ENCODE data around the gene KBTBD8.
A peak's percentile ranks its signal among the peaks of the same experiment; 100 is the strongest.

Gene KBTBD8, protein sequence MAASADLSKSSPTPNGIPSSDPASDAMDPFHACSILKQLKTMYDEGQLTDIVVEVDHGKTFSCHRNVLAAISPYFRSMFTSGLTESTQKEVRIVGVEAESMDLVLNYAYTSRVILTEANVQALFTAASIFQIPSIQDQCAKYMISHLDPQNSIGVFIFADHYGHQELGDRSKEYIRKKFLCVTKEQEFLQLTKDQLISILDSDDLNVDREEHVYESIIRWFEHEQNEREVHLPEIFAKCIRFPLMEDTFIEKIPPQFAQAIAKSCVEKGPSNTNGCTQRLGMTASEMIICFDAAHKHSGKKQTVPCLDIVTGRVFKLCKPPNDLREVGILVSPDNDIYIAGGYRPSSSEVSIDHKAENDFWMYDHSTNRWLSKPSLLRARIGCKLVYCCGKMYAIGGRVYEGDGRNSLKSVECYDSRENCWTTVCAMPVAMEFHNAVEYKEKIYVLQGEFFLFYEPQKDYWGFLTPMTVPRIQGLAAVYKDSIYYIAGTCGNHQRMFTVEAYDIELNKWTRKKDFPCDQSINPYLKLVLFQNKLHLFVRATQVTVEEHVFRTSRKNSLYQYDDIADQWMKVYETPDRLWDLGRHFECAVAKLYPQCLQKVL

DNA sequence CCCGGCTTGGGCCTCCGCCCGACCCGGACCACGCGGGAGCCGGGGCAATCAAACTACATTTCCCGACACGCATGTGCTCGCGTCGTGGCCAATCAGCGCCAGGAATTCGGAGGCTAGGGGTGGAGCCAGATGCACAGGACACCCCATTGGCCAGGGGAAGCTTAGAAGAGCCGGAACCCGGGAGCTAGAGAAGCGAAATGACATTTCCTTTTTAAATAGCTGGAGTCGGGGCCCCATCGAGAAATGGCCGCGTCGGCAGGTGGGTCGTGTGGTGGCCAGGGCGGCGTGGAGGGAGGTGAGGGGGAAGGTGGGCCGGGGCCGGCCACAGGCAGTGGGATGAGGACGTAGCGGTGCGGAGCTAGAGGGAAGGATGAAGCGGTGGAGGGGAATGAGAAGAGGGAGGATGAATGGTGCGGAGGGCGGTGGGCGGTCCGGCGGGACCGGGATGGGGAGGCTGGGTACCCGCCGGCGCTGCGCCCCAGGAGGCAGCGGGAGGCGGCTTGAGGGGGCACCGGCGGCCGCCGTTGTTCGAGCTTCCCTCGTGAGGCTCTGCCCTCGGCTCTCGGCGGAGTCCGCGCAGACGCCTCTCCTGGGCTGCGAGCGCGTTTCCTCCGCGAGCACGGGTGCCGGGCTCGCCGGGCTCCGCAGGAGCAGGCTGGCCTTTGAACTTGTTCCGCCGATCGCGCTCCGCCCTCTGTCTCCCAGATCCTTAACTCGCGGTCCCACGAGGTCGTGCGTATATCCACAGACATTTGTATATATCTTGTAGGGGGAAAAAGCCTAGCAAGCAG, at the start of gene KBTBD8:
KBTBD8 (plus strand) TSS at position 195 of the 791 bp plus-strand sequence; CDS start at position 244, 49 bp downstream.
- peak; percentile 96 for DNase-seq (ENCODE audit: low read depth in 2 of 2)

DNA sequence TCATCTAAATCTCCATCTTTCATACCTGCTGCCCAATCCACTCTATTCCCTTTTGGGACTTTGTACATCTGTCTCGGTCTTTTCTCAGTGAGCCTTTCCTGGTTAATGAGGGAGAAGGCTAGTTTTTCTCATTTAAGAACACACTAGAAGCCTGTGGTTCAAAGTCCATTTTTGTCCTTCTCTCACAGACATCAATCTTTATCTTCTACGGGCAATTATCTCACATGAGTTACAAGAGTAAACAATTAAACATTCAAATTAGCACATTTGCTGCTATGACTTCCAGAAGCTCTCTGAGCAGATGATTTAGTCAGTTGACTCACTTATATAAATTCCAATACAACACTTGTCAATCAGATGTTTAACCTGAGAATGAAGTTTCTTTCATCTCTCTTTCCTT, 49.3 kb upstream of the KBTBD8 start:
- DNase-seq (ENCODE audit: low read depth in 2 of 2) = no peak

DNA sequence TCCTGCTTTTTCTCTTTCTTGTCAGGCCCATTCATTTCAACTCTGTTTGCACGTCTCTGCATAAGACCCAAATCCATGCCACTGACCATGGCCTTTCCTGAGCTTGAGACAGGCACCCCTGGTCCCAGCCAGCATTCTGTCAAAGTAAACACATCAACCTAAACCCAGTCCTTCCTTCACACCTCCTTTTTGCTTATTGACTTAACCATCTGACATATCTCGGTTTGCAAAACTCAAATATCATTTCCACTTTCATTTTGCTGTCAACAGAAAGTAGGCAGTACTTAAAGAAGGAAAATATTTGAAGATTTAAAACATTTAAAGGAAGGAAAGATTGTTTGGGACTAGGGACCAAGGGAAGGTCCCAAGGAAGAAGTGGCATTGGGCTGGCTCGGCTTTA, 48.2 kb upstream of the KBTBD8 start:
- DNase-seq (ENCODE audit: low read depth in 2 of 2) = no peak

DNA sequence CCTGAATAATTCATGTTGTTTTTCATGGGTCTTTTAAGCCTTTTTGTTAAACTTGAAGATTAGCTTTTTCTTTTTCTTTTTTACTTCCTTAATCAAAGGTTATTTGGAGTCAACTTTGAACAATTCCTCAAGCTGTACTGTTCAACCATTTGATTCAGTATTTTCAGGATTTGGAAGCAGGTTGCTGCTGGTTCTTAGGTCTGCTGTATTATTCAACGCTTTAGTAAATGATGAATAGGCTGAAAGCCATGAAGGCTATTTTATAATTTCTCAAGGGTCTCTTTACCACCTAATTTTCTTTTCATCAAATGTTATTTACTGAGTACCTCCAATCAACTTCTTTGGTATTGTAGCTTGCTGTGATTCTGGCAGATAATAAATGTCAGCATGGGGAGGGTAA, 45.8 kb upstream of the KBTBD8 start:
- no peak for DNase-seq (ENCODE audit: low read depth in 2 of 2)

DNA sequence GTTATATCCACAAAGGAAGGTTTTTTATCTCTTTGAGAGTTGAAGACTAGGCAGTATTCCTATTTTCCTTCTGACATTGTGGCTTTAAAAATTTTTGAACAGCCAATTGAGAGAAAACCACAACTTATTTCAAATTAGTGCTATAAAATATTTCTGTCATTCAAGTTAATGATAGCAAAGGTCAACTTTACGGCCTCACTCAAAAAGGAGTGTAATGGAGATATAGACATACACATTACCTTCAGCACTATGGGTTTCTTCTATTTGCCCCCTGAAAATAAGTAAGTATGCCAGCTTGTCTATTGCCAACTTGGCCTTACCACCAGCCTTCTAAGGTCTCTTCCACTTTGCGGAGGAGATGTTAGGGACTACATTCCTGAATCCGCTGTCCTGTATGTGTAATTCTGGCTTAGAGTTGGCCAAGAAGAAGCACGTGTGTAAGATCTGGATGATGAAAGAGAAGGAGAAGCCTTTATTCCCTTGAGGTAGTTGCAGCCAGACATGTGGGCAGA, 44.1 kb upstream of the KBTBD8 start:
- no peak for DNase-seq (ENCODE audit: low read depth in 2 of 2)

DNA sequence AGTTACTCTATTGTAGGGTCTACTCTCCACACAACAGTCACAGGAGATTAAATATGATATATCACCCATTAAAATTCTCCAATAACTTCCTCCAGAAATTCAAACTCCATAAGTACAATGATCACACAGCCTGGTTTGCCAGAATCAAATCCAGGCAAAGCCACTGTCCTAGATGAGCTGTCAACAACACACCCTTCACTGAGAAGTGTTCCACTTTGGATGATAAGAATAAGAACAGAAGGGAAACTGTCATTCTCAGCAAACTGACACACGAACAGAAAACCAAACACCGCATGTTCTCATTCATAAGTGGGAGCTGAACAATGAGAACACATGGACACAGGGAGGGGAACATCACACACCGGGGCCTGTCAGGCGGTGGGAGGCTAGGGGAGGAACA, 41.4 kb upstream of the KBTBD8 start:
- DNase-seq (ENCODE audit: low read depth in 2 of 2) = no peak

DNA sequence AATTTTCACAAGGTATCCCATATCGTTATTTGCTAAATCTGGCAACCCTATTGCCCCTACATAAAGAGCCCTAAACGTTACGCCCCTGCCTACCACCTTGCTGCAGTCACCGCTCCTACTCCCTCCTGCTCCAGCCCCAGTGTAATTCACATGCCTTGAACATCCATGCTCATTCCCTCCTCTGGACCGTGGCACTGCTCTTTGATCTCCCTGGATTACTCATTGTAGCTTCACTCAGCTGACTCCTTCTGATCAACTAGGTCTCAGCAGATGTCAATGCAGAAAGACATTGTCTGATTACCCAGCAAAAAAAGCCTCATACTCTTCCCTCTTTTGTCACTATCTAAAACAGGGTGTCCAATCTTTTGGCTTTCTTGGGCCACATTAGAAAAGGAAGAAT, 40.7 kb upstream of the KBTBD8 start:
- DNase-seq (ENCODE audit: low read depth in 2 of 2) = no peak

DNA sequence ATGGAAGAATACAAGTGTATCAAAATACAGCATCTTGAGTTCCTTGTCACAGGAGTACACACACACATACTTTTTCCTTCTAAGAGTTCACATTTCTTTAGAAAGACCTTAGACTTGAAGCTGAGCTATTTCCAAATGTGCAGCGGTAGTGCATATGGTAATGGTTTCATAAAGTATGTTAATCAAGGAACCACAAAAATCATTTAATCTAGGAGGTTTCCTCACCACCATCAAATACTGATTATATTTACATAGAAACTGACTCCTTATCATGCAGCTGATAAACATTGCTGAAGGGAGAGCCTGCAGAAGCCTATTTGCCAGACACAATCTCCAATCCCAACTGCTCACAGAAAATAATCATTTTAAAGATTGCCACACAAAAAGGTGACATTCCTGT, 40.0 kb upstream of the KBTBD8 start:
- DNase-seq (ENCODE audit: low read depth in 2 of 2) = no peak

DNA sequence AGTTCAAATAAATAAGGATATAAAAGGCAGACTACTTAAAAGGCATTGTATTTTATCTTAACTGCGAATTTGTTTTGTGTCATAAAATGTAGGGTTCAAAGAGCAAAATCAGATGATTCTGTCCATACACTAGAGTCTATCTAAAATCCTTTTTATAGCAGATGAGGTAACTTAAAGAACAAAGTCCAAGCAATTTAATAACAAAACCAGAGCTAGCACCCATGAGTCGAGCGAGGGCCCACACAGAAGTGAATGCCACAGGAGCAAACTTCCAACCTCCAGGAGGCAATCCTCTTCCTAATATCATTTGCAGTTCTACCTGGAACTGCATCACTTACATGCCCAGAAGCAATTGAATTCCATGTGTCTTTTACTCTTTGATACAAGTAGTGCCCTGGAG, 35.4 kb upstream of the KBTBD8 start:
- no peak for DNase-seq (ENCODE audit: low read depth in 2 of 2)

DNA sequence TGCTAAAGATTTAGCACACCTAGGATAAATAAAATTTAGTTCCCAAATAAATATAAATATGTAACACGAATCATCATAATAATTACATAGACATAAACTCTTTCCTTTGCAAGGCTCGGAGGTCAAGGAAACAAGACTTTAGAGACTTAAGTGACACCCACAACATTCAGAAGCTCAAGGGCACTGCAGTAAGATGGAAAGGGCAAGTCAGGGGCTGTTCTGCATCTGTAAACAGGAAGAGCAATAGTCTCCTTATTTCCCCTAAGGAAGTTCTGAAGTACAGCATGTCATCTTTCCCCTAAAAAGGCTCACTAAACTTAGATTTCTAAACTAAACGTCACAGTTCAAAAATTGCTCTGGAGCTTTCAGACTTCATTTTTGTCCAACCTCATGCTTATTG, 26.9 kb upstream of the KBTBD8 start:
- DNase-seq (ENCODE audit: low read depth in 2 of 2) = no peak

DNA sequence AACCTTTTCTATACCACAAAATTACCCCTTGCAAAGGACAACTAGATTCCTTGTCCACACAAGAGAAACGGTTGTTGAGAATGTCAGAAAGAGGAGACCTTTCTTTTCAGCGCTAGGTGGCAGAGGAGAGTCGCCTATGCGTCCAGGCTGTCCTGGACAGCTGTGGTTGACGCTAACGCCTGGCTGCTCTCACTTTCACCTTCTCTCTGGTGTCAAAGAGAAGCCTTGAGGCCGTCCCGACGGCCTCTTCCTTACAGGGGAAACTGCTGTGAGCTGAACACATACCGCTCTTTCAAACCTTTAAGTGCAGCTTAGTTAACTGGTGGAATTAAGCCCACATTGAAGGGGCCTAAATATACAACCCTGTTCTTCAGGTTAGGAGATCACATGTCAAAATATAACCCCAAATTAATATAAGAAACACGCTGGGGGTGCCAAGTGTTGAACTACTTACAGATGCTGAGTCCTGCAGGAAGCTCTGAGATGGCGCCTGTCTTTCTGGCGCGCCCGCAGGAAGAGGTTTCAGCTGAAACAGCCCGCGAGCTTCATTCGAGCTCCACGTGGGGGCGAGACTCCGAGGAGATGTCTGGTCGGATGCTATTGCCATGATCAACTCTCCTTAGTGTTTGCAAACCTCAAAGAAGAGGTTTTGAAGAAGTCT, 26.1 kb upstream of the KBTBD8 start:
- peak; percentile 38 to 50 for DNase-seq (ENCODE audit: low read depth in 2 of 2)

DNA sequence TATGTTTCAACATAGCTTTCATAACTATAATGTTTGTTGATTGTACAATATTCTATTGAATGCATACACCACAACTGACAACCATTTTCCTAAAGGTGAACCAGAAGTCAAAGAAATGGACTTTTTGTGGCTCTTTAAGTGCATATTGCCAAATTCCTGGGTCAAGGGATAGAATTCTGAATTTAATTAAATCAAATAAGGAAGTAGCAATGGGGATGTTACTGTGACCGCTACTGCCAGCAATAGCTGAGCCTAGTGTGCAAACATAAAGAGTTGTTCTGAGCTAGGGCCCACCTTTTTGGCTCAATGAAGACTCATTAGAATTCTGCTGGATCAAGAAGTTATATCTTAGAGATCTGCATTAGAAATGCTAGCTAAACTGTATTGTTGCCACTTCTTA, 17.3 kb upstream of the KBTBD8 start:
- DNase-seq (ENCODE audit: low read depth in 2 of 2) = no peak

DNA sequence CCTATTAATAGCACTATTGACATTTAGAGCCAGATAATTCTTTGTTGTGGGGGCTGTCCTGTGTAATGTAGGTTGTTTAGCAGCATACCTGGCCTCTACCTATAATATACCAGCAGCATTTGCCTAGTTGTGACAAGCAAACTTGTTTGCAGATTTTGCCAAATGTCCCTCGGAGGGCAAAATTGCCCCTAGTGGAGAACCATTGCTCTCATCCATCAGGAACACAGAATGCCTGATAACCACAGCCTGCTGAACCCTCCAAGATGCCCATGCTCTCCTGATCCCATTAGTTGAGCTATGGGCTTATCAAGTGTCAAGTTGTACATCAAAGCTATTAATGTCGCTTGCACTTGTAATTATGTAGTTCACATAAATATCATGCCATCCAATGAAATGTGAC, 15.0 kb upstream of the KBTBD8 start:
- no peak for DNase-seq (ENCODE audit: low read depth in 2 of 2)

DNA sequence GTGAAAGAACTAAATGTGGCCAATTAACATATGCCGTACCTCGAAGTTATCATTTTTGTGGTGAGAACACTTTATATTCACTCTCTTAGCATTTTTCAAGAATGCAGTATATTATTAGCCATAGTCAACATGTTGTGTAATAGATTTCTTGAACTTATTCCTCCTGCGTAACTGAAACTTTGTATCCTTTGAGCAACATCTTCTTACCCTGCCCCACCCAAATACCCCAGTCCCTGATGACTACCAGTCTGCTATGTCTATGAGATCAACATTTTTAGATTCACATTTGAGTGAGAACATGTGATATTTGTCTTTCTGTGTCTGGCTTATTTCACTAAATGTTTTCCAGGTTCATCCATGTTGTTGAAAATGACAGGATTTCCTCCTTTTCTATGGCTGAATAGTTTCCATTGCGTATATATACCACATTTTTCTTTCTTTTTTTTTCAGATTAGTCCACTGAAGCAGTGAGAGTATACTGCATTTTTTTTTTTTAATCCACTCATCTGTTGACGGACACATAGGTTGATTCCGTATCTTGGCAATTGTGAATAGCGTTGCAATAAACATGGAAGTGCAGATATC, 12.7 kb upstream of the KBTBD8 start:
- DNase-seq (ENCODE audit: low read depth in 2 of 2) = no peak

DNA sequence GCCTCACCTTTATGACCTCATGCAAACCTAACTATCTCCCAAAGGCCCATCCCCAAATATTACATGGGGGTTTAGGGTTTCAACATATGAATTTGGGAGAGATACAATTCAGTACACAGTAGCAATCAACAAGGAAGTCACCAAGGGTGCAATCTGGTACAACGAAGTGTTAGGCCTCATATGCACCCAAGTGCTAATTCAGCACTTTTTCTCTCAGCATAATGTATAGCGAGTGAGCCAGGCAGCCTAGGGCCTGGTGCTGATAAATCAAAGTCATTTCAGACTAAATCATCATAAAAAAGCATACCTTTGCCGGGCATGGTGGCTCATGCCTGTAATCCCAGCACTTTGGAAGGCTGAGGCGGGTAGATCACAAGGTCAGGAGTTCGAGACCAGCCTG, 11.7 kb upstream of the KBTBD8 start:
- no peak for DNase-seq (ENCODE audit: low read depth in 2 of 2)

DNA sequence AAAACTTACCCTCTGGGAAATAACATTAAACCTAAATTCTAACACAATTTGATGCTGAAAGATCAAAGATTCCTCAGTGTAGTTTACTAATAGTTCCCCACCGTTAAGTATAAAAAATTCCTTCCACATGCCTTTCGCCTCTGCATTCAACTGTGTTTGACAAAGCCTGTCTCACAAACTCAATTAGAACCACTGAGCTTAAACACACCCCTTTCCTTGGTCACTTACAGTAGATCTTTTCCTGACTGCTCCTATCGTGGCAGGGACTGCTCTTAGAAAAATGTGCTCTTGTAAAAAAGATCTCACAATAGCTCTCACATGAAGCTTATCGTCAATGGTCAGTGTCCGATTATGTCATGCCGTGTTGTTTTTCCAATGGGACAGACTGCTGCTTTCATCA, 8.9 kb upstream of the KBTBD8 start:
- no peak for DNase-seq (ENCODE audit: low read depth in 2 of 2)

DNA sequence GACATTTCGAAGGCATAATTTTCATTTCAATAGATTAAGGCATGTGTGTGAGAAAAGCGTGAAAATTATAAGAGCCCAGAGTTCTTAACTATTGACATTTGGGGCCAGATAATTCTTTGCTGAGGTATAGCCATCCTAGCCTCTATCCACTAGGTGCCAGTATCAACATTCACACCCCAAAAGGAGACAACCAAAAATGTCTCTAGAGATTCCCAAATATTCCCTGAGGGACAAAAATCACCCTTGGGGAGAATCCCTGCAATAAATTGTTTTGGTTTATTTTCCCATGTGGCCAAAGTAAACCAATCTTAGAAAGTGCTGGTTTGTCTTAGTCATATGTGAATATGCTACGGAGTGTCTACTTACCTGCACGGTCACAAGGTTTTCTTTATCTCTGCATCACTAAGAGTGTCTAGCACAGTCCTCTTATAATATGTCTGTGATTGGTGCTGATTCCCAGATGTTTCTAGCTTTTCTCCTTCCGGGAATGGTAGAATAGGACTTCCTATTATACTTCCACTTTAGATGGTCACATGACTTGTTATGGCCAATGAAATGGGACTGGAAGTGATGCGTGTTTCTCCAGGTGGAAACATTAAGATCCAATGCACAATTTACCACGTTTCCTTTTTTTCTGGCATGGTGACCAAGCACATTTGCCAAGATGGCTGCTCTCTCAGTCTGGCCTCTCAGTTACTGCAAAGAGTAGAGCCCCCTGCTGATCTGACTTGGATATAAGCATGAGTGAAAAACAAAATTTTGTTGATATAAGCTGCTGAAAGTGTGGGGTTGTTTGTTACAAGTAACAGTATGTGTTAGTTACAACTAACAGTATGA, 8.0 kb upstream of the KBTBD8 start:
- no peak for DNase-seq (ENCODE audit: low read depth in 2 of 2)

DNA sequence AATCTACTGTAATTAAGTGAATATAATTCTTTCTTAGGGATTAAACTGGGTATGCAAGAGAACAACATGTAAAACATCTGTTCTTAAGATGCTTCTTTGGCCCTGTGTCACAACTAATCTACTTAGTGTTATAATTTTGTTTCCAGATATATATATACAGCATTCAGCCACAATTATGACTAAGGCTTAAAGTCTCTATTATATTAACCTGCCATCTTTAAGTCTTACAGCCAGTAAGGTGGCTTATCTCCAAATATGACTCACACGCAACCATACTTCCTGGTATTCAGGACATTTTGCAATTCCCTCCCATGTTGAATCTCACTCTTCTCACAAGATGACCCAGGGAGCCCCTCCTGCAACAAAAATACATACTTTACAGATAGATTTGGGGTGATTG, 6.6 kb upstream of the KBTBD8 start:
- no peak for DNase-seq (ENCODE audit: low read depth in 2 of 2)

DNA sequence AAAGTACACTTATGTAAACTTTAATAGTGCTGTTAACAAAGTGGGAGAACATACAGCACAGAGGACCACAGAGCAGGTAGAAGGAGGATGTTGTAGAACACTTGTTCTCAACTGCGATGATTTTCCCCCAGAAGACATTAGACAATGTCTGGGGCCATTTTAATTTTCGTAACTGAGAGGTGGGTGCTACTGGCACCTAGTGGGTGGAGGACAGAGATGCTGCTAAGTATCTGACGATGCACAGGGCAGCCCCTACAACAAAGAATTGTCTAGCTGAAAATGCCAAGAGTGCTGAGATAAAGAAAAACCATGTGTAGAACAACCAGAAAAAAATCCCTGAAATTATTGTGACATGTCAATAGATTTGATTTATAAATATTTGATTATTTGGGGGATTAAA, 5.0 kb upstream of the KBTBD8 start:
- DNase-seq (ENCODE audit: low read depth in 2 of 2) = no peak

DNA sequence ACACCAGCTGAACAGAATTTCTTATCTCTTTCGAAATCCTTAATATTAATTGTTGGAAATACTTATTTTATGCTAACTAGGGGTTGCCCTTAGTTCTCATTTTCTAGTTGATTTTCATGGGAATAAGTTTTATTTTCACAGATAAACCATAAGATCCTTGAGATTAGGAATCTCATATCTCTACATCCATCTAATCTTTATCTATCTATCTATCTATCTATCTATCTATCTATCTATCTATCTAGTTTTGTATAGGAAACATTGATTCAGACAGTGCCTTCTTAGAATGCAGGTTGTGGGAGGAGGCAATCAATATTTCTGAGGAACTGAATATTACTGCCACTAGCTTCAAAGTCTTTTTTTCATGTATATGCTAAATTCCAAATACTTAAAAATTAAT, 3.5 kb upstream of the KBTBD8 start:
- DNase-seq (ENCODE audit: low read depth in 2 of 2) = no peak

DNA sequence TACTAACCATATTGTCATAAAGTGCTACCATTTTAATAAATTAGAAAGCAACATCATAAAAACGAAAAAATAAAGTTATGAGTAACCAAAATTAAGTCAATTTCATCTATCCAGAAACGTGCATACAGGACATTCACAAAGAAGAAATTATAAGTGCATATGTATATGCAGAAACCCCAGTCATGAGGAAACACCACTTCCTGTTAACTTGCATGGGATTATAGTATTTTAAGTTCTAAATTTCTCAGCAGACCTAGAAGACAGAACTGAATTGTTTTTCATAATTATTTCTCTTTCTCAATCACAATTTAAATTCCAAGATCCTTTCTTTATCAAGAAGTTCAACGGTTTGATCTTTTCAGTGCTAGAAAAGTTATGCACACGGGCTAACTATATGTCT, 1.4 kb upstream of the KBTBD8 start:
- DNase-seq (ENCODE audit: low read depth in 2 of 2) = no peak
